Ovary (tissue), 9 donors: ENCODE measurements around the gene MED28. TPM values are rescaled to one million over a fixed set of nuclear protein-coding genes. Genes with fewer than 3 reads are reported as not detected.

Experiments used
- DNase-seq, 5 donors: peaks; one replicate each; pipeline ENCODE4 v3.0.0-alpha.2; 2019 to 2020
- H3K27ac ChIP-seq, 2 donors: fragments of 200-600 bp; one replicate each; pipeline versions ENCODE4 v1.5.1 to v1.8.0; 2019 to 2022
- H3K27me3 ChIP-seq: fragments of 200-600 bp; one replicate; pipeline ENCODE4 v1.8.0; 2022
- H3K36me3 ChIP-seq: fragments of 200-600 bp; sonication (generic); one replicate; pipeline ENCODE4 v1.5.1; 2019
- H3K4me1 ChIP-seq: one replicate; pipeline ENCODE4 v1.8.1; 2013; ENCODE audit warnings: mild to moderate bottlenecking, moderate library complexity; ENCODE audit not compliant: insufficient read depth
- H3K4me3 ChIP-seq: fragments of 200-600 bp; sonication (generic); one replicate; pipeline ENCODE4 v1.5.1; 2017
- H3K9me3 ChIP-seq, 2 donors: fragments of 200-600 bp in 1 of 2; sonication (generic) in 1 of 2; one replicate each; pipeline versions ENCODE4 v1.5.1 to v1.8.1; 2013 to 2019; ENCODE audit warnings: mild to moderate bottlenecking in 1 of 2, moderate library complexity in 1 of 2
- EP300 ChIP-seq: sonication (generic); formaldehyde crosslinking; IDR thresholded peaks from one replicate; pipeline ENCODE4 v1.6.1; 2017; ENCODE audit warnings: antibody characterized with exemption
- POLR2A ChIP-seq: fragments of 450-650 bp; IDR thresholded peaks from one replicate; pipeline ENCODE4 v1.6.1; 2017; ENCODE audit warnings: antibody characterized with exemption, mild to moderate bottlenecking, moderate library complexity
- WGBS, 3 donors: extraction: QIAGEN DNeasy Blood & Tissue Kit in 1 of 3; methylation state at CpG; one replicate each; pipeline versions ENCODE4 v1.1.5 to v1.1.7; 2013 to 2017; 5-methylcytosine and 5-hydroxymethylcytosine counted together
- intact Hi-C, 4 donors: fragments of 100-400 bp; cut with DNase I; formaldehyde crosslinking; loops; one replicate each; pipeline versions ENCODE4 v1.11.0 to v1.15.1; 2022 to 2023
- polyA plus RNA-seq, 2 donors: library from polyadenylated mRNA; stranded (reverse); fragments of 200-250 nt in 1 of 2; fragments of 350-450 nt in 1 of 2; fragmentation: Illumina TruSeq in 1 of 2; extraction: RNeasy Lipid Tissue Mini Kit (QIAGEN cat#74804) in 1 of 2; gene quantifications; one replicate each; pipeline ENCODE4 v1.2.3, GENCODE V29; 2013 to 2014
- total RNA-seq, 7 donors: library from RNA; depleted of rRNA in 2 of 7; stranded (reverse); fragments of >200 nt in 2 of 7; fragmentation: NEBNext Ultra II Directional in 3 of 7; extraction: Animal tissue kit (Norgen Biotek cat#: 25700) in 3 of 7; gene quantifications; one replicate each; pipeline versions ENCODE4 v1.1.0 to v1.2.4, GENCODE V29; 2016 to 2023
- TF ChIP-seq, protein P1 (sequence below), 3 donors: fragments of 450-650 bp in 2 of 3; fragments of 200-600 bp in 1 of 3; IDR thresholded peaks; one replicate each; pipeline versions ENCODE4 v1.5.1 to v1.8.0; 2016 to 2022; ENCODE audit warnings: antibody characterized with exemption in 3 of 3, mild to moderate bottlenecking in 1 of 3
- donor health status: DM: no; HTN: no; CAD: no; lungs with moderate emphysema.
- donor health status: DM: no; HTN: no; CAD: no.
- donor health status: Bipolar disorder and iron deficiency.
- donor health status: DM: yes; HTN: yes; CAD: no.
- donor health status: DM: no; HTN: no; CAD: no.
- donor health status: DM: yes; HTN: yes; CAD: no.

MED28 gene
- total and polyA plus RNA-seq, 9 donors: 14.7 to 78.7 (median 60.7) TPM

DNA sequence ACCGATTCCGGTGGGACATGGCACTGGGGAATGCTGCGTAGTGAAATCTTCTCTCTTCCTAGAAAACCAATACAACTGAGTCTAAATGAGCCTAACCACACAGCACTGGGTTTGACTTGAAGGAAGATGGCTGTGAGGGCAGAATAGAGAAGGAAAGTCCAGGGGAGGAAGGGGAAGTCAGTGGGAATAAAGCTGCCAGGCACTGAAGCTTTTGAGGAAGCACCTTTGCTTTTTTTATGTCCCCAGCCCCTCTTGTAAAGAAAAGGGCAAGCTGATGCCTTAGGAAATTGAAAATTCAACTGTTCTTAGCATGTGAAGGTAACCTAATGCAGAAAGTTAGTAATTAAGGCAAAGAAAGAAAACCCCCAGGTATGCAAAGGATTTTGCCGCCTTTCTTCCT is 20.6 kb downstream of the MED28 start:
- no peak overlapping the region for H3K4me3 ChIP-seq
- no peak overlapping the region for H3K27ac ChIP-seq
- H3K9me3 ChIP-seq: no peaks in the 10 kb centered on the region
- no peaks in the 10 kb centered on the region for H3K4me1 ChIP-seq
- intact Hi-C loops: loop anchor here in 2 of 4 donors (5.0 kb wide), 1 partner anchor 88 kb away; no protein-coding TSS in a partner anchor
- H3K27me3 ChIP-seq: no peaks in the 10 kb centered on the region
- DNase-seq: no peak
- 94 to 96% (median 96%) methylated on average over 4 of the region's 4 CpGs for WGBS, 3 donors
- no peak for TF ChIP-seq POLR2A
- TF ChIP-seq EP300: no peak
- TF ChIP-seq, protein P1, sequence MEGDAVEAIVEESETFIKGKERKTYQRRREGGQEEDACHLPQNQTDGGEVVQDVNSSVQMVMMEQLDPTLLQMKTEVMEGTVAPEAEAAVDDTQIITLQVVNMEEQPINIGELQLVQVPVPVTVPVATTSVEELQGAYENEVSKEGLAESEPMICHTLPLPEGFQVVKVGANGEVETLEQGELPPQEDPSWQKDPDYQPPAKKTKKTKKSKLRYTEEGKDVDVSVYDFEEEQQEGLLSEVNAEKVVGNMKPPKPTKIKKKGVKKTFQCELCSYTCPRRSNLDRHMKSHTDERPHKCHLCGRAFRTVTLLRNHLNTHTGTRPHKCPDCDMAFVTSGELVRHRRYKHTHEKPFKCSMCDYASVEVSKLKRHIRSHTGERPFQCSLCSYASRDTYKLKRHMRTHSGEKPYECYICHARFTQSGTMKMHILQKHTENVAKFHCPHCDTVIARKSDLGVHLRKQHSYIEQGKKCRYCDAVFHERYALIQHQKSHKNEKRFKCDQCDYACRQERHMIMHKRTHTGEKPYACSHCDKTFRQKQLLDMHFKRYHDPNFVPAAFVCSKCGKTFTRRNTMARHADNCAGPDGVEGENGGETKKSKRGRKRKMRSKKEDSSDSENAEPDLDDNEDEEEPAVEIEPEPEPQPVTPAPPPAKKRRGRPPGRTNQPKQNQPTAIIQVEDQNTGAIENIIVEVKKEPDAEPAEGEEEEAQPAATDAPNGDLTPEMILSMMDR (IDR thresholded peaks at IDR 0.05): no peak
- H3K36me3 ChIP-seq: no peaks in the 10 kb centered on the region

DNA sequence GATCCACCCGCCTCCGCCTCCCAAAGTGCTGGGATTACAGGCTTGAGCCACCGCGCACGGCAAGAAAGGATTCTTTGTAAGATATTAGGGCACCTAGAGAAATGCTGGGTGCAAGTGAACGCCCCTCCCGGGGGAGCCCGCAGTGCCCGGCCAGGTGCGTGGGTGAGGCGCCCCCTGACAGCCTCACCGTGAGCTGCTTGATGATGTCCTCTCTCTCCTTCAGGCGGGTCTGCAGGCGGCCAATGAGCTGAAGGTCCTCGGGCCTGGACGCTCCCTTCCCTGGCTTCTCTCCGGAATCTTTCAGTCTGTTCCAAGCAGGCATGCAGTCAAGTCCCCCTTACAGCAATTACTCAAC is 21.9 kb downstream of the MED28 start:
- no peaks in the 10 kb centered on the region for H3K36me3 ChIP-seq
- no peak for DNase-seq
- H3K4me3 ChIP-seq: no peak overlapping the region
- no peaks in the 10 kb centered on the region for H3K27me3 ChIP-seq
- H3K4me1 ChIP-seq: no peaks in the 10 kb centered on the region
- no peak overlapping the region for H3K27ac ChIP-seq
- 82 to 87% (median 84%) methylated on average over 17 of the region's 17 CpGs for WGBS, 3 donors
- intact Hi-C loops: loop anchor here in 3 of 4 donors (2.0 to 5.0 kb wide), 2 partner anchors 89 to 90 kb away; no protein-coding TSS in a partner anchor
- no peaks in the 10 kb centered on the region for H3K9me3 ChIP-seq
- TF ChIP-seq, protein P1 (IDR thresholded peaks at IDR 0.05): no peak
- no peak for TF ChIP-seq EP300
- no peak for TF ChIP-seq POLR2A

DNA sequence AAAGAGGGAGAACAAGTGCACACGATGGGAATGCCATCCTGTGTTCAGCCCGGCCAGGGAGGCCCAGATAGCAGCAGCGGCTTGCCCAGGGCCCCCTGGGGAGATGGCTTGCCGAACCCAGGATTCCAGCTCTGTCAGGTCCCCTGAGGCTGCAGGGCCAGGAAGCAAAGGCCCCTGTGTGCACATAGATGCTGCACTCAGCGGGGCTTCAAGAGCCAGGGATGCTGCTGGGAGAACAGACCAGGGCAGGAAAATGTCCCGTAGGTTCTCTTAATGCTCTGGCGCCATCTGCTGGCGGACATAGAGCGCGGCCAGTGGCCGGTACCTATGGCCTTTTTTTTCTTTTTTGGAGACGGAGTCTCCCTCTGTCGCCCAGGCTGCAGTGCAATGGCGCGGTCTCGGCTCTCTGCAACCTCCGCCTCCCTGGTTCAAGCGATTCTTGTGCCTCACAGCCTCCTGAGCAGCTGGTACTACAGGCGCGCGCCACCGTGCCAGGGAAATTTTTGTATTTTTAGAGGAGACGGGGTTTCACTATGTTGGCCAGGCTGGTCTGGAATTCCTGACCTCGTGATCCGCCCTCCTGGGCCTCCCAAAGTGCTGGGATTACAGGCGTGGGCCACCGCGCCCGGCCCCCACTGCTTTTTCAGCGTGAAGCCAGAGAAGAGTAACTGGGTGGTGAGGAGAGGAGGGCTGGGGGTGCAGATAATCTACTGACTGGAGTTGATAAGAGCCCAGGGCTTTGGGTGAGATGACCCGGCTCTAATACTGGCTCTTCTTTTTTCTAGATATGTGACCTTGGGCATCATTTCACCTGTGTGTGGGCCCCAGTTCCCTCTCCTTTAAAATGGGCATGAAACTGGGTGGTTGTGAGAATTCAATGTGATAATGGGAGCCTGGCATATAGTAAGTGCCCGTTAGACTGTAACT is 22.5 kb downstream of the MED28 start:
- Histone ChIP-seq H3K4me3 (no peak overlapping the region), H3K4me1 (no peaks in the 10 kb centered on the region), H3K36me3 (no peaks in the 10 kb centered on the region), H3K27ac (no peak overlapping the region), H3K9me3 (no peaks in the 10 kb centered on the region), H3K27me3 (no peaks in the 10 kb centered on the region)
- intact Hi-C loops: loop anchor here in 3 of 4 donors (2.0 to 5.0 kb wide), 2 partner anchors 90 kb away; no protein-coding TSS in a partner anchor
- no peak for TF ChIP-seq EP300
- TF ChIP-seq, protein P1 (IDR thresholded peaks at IDR 0.05): peak; percentile 51 to 61 (median 60)
- DNase-seq: peak; percentile 57 to 84 (median 76)
- 53 to 57% (median 56%) methylated on average over 32 of the region's 32 CpGs for WGBS, 3 donors

DNA sequence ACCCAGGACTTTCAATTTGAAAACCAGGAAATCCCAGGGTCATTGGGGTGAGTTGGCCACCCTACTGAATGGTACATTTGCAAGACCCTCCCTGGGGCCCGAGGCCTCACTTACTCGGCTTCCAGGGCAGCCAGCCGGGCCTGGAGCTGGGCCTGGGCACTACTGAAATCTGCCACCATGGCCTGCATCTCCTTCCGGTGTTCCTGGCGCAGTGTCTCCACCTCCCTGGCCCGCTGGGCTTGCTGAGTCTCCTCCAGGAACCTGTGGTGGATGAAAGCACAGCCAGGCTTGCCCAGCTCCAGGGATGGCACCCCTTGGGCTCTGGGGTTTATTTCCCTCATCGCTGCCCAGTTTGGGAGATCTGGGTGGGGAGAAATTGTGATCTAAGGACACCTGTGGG is 24.7 kb downstream of the MED28 start:
- Histone ChIP-seq H3K36me3 (no peaks in the 10 kb centered on the region), H3K9me3 (no peaks in the 10 kb centered on the region), H3K4me3 (no peak overlapping the region), H3K27me3 (no peaks in the 10 kb centered on the region), H3K27ac (no peak overlapping the region), H3K4me1 (no peaks in the 10 kb centered on the region)
- TF ChIP-seq, protein P1 (IDR thresholded peaks at IDR 0.05): no peak
- no peak for TF ChIP-seq POLR2A
- DNase-seq: no peak
- intact Hi-C loops: loop anchor here in 2 of 4 donors (5.0 kb wide), 1 partner anchor 92 kb away; no protein-coding TSS in a partner anchor
- WGBS, 3 donors: 77 to 80% (median 78%) methylated on average over 7 of the region's 7 CpGs
